Memory B cell (primary cell): ENCODE data around the gene CLEC17A.

Source experiments
- ATAC-seq: fragments of 150-1000 bp; cut with Tn5 transposase; 2 replicates; pipeline ENCODE4 v1.10.0; 2021; ENCODE audit warnings: low read depth, mild to moderate bottlenecking, moderate library complexity
- DNase-seq, 2 donors: peaks; one replicate each; pipeline ENCODE4 v3.0.0; 2022; ENCODE audit warnings: low spot score in 2 of 2
- H3K27ac Mint-ChIP-seq: one replicate; pipeline ENCODE4 v1.8.0; 2022; ENCODE audit warnings: mild to moderate bottlenecking, moderate library complexity, mixed read lengths
- H3K27me3 Mint-ChIP-seq: one replicate; pipeline ENCODE4 v1.8.0; 2022; ENCODE audit warnings: mixed read lengths
- H3K36me3 Mint-ChIP-seq: one replicate; pipeline ENCODE4 v1.8.0; 2022; ENCODE audit warnings: mild to moderate bottlenecking, mixed read lengths
- H3K4me1 Mint-ChIP-seq: one replicate; pipeline ENCODE4 v1.8.0; 2022; ENCODE audit warnings: mixed read lengths
- H3K4me3 Mint-ChIP-seq: one replicate; pipeline ENCODE4 v1.8.0; 2022; ENCODE audit warnings: mild to moderate bottlenecking, moderate library complexity, mixed read lengths
- H3K9me3 Mint-ChIP-seq: one replicate; pipeline ENCODE4 v1.8.0; 2022; ENCODE audit warnings: mixed read lengths

The CLEC17A gene

GRCh38 chr19:14553042-14553938 is 29.6 kb upstream of the CLEC17A start:
- Mint-ChIP-seq H3K4me1 (peaks cover 28% of the 10 kb centered on the region), H3K9me3 (no peaks in the 10 kb centered on the region), H3K27ac (no peak overlapping the region), H3K27me3 (no peaks in the 10 kb centered on the region), H3K36me3 (peaks cover 6% of the 10 kb centered on the region), H3K4me3 (no peak overlapping the region)
- no peak for ATAC-seq
- no peak for DNase-seq

GRCh38 chr19:14553939-14554243 is 29.0 kb upstream of the CLEC17A start:
- Mint-ChIP-seq H3K27ac (no peak overlapping the region), H3K9me3 (no peaks in the 10 kb centered on the region), H3K4me3 (no peak overlapping the region), H3K4me1 (peaks cover 28% of the 10 kb centered on the region), H3K36me3 (peaks cover 6% of the 10 kb centered on the region), H3K27me3 (no peaks in the 10 kb centered on the region)
- DNase-seq (no peak), ATAC-seq (no peak)

- no peaks in the 10 kb centered on the region for H3K27me3 Mint-ChIP-seq
- H3K4me1 Mint-ChIP-seq = peaks cover 28% of the 10 kb centered on the region
- H3K36me3 Mint-ChIP-seq = peaks cover 6% of the 10 kb centered on the region
- H3K9me3 Mint-ChIP-seq = no peaks in the 10 kb centered on the region
- DNase-seq = no peak
- no peak overlapping the region for H3K4me3 Mint-ChIP-seq
- no peak for ATAC-seq
- H3K27ac Mint-ChIP-seq = no peak overlapping the region
Measured at GRCh38 chr19:14554382-14554812, 28.5 kb upstream of the CLEC17A start.

- H3K4me1 Mint-ChIP-seq = peaks cover 22% of the 10 kb centered on the region
- no peak overlapping the region for H3K27ac Mint-ChIP-seq
- no peaks in the 10 kb centered on the region for H3K27me3 Mint-ChIP-seq
- DNase-seq (no peak), ATAC-seq (no peak)
- H3K9me3 Mint-ChIP-seq = no peaks in the 10 kb centered on the region
- peaks cover 2% of the 10 kb centered on the region for H3K36me3 Mint-ChIP-seq
- no peak overlapping the region for H3K4me3 Mint-ChIP-seq
Measured at GRCh38 chr19:14555918-14556661, 26.8 kb upstream of the CLEC17A start.

GRCh38 chr19:14556662-14557188 is 26.2 kb upstream of the CLEC17A start:
- no peaks in the 10 kb centered on the region for H3K27me3 Mint-ChIP-seq
- H3K9me3 Mint-ChIP-seq = no peaks in the 10 kb centered on the region
- peaks cover 2% of the 10 kb centered on the region for H3K36me3 Mint-ChIP-seq
- DNase-seq (peak; percentile 65 to 71), ATAC-seq (peak; percentile 86)
- H3K27ac Mint-ChIP-seq = no peak overlapping the region
- peak overlapping the region; percentile 63 for H3K4me3 Mint-ChIP-seq
- peaks cover 22% of the 10 kb centered on the region for H3K4me1 Mint-ChIP-seq

- H3K9me3 Mint-ChIP-seq = no peaks in the 10 kb centered on the region
- no peaks in the 10 kb centered on the region for H3K27me3 Mint-ChIP-seq
- no peaks in the 10 kb centered on the region for H3K36me3 Mint-ChIP-seq
- DNase-seq = no peak
- peaks cover 18% of the 10 kb centered on the region for H3K4me1 Mint-ChIP-seq
- ATAC-seq = no peak
- H3K27ac Mint-ChIP-seq = no peak overlapping the region
- H3K4me3 Mint-ChIP-seq = no peak overlapping the region
Measured at GRCh38 chr19:14558370-14559066, 24.4 kb upstream of the CLEC17A start.

GRCh38 chr19:14559916-14560775 is 22.7 kb upstream of the CLEC17A start:
- H3K4me3 Mint-ChIP-seq = no peak overlapping the region
- peaks cover 14% of the 10 kb centered on the region for H3K4me1 Mint-ChIP-seq
- DNase-seq (no peak), ATAC-seq (no peak)
- H3K36me3 Mint-ChIP-seq = peaks cover 4% of the 10 kb centered on the region
- no peaks in the 10 kb centered on the region for H3K27me3 Mint-ChIP-seq
- no peak overlapping the region for H3K27ac Mint-ChIP-seq
- H3K9me3 Mint-ChIP-seq = no peaks in the 10 kb centered on the region

- Mint-ChIP-seq H3K9me3 (no peaks in the 10 kb centered on the region), H3K27ac (no peak overlapping the region), H3K27me3 (no peaks in the 10 kb centered on the region), H3K4me3 (no peak overlapping the region), H3K4me1 (peaks cover 14% of the 10 kb centered on the region), H3K36me3 (peaks cover 4% of the 10 kb centered on the region)
- ATAC-seq (no peak), DNase-seq (no peak)
Measured at GRCh38 chr19:14560776-14561108, 22.1 kb upstream of the CLEC17A start.

- Mint-ChIP-seq H3K4me1 (peaks cover 11% of the 10 kb centered on the region), H3K36me3 (peaks cover 6% of the 10 kb centered on the region), H3K27me3 (no peaks in the 10 kb centered on the region), H3K4me3 (no peak overlapping the region), H3K27ac (no peak overlapping the region), H3K9me3 (no peaks in the 10 kb centered on the region)
- ATAC-seq (no peak), DNase-seq (no peak)
Measured at GRCh38 chr19:14561249-14561648, 21.6 kb upstream of the CLEC17A start.

- Mint-ChIP-seq H3K27ac (no peak overlapping the region), H3K9me3 (no peaks in the 10 kb centered on the region), H3K27me3 (no peaks in the 10 kb centered on the region), H3K36me3 (peaks cover 6% of the 10 kb centered on the region), H3K4me3 (no peak overlapping the region), H3K4me1 (peaks cover 6% of the 10 kb centered on the region)
- DNase-seq (no peak), ATAC-seq (no peak)
Measured at GRCh38 chr19:14561847-14562351, 21.0 kb upstream of the CLEC17A start.

- Mint-ChIP-seq H3K27me3 (no peaks in the 10 kb centered on the region), H3K4me3 (no peak overlapping the region), H3K36me3 (peaks cover 10% of the 10 kb centered on the region), H3K27ac (no peak overlapping the region), H3K4me1 (peaks cover 11% of the 10 kb centered on the region), H3K9me3 (no peaks in the 10 kb centered on the region)
- no peak for DNase-seq
- no peak for ATAC-seq
Measured at GRCh38 chr19:14562660-14563589, 20.0 kb upstream of the CLEC17A start.

GRCh38 chr19:14563590-14563926 is 19.3 kb upstream of the CLEC17A start:
- Mint-ChIP-seq H3K27me3 (no peaks in the 10 kb centered on the region), H3K27ac (no peak overlapping the region)

More at GRCh38 chr19:14563590-14563926, 19.3 kb upstream of the CLEC17A start:
- DNase-seq (no peak), ATAC-seq (no peak)
- Mint-ChIP-seq H3K4me1 (peaks cover 14% of the 10 kb centered on the region), H3K9me3 (no peaks in the 10 kb centered on the region), H3K4me3 (no peak overlapping the region), H3K36me3 (peaks cover 10% of the 10 kb centered on the region)
